Cardiac muscle cell (in vitro differentiated cells and primary cell): ENCODE measurements around the gene IFIH1. TPM values are rescaled to one million over a fixed set of nuclear protein-coding genes. Genes with fewer than 3 reads are reported as not detected.

Experiments used
- DNase-seq, 2 donors: peaks; one replicate each; pipeline versions ENCODE4 v3.0.0 to v3.0.0-alpha.2; 2010 to 2017; ENCODE audit warnings: low read depth in 1 of 2, low spot score in 1 of 2
- H3K27ac ChIP-seq: fragments of 200-600 bp; sonication (generic); 2 replicates; pipeline ENCODE4 v1.5.1; 2016
- H3K27me3 ChIP-seq: fragments of 200-600 bp; sonication (generic); 2 replicates; pipeline ENCODE4 v1.6.0; 2016; ENCODE audit warnings: control low read depth
- H3K36me3 ChIP-seq: fragments of 200-600 bp; sonication (generic); 2 replicates; pipeline ENCODE4 v1.5.1; 2016; ENCODE audit warnings: control low read depth
- H3K4me1 ChIP-seq: fragments of 200-600 bp; sonication (generic); 2 replicates; pipeline ENCODE4 v1.8.1; 2017; ENCODE audit warnings: low read depth, mild to moderate bottlenecking, mixed run types
- H3K4me3 ChIP-seq: fragments of 200-600 bp; sonication (generic); 2 replicates; pipeline ENCODE4 v1.5.1; 2016; ENCODE audit warnings: mild to moderate bottlenecking
- H3K9me3 ChIP-seq: fragments of 200-600 bp; sonication (generic); 2 replicates; pipeline ENCODE4 v1.5.1; 2017; ENCODE audit warnings: low read depth, mild to moderate bottlenecking, control low read depth
- polyA plus RNA-seq: library from polyadenylated mRNA; unstranded; fragments of >200 nt; fragmentation: Nextera tagmentation; extraction: Ambion mirVana; gene quantifications from 2 replicates; pipeline ENCODE4 v1.2.1, GENCODE V29; 2016
- total RNA-seq: library from RNA; depleted of rRNA; stranded (reverse); fragments of >200 nt; gene quantifications from 2 replicates; pipeline ENCODE4 v1.2.3, GENCODE V29; 2016
- TF ChIP-seq, protein P1 (sequence below): IDR thresholded peaks from 2 replicates; pipeline ENCODE4 v1.5.1; 2012; ENCODE audit warnings: low read depth, mild to moderate bottlenecking, low read length

IFIH1 gene
- total and polyA plus RNA-seq, 2 experiments from 2014 or later, result 0.06 to 0.88 TPM

DNA sequence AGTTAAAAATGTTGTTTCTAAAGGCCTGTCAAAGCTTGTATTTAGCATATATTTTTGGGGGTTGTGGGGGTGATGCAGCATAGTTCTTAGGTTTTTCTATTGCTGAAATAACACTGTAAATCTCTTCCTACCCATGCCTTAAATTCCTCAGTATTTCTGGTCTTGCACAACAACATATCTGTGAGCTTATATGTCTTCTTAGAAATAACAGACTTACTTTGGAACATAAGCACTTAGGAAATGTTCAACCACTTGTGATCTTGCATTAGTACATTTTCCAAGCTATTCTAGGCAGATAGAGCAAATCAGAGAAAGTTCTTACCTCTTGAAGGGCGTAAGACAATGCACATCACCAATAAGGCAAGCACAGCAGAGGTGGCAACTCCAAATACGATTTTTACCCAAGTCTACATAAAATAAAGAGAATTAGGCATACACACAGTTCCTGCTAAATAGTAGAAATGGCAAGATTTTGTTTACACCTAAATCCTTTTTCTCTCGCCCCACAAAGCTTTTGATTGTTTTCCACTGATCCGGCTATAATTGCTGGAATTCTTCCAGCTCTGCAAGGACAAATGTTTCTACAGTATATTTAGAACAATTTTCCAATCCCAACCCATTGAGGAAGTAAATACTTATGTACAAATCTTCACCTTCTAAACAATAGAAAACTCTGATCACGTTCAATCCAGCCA is 75.8 kb downstream of the IFIH1 start:
- H3K27ac ChIP-seq, result no peak overlapping the region
- peak in 1 of 2 donors; percentile 91 for DNase-seq

DNA sequence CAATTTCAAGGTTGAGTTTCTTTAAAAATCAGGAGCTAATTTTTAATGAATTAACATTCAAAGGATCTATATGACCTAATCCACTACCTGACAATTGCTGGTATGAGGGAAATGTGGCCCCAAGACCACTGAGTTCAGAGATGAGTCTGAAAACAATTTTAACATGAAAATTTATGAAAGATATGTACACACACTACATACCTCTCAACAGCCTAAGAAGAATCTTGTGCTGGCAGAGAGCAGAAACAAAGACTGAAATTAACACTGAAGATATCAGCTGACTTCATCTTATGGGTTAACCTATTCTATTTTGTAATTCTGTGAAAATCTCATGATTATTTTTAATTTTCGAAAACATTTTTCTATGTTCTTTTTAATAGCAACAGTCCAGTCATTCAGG is 76.9 kb downstream of the IFIH1 start:
- Histone ChIP-seq H3K27me3 (no peaks in the 10 kb centered on the region), H3K4me3 (no peak overlapping the region), H3K4me1 (no peaks in the 10 kb centered on the region), H3K36me3 (no peaks in the 10 kb centered on the region), H3K27ac (no peak overlapping the region), H3K9me3 (no peaks in the 10 kb centered on the region)
- peak in 1 of 2 donors; percentile 33 for DNase-seq
- TF ChIP-seq, protein P1, sequence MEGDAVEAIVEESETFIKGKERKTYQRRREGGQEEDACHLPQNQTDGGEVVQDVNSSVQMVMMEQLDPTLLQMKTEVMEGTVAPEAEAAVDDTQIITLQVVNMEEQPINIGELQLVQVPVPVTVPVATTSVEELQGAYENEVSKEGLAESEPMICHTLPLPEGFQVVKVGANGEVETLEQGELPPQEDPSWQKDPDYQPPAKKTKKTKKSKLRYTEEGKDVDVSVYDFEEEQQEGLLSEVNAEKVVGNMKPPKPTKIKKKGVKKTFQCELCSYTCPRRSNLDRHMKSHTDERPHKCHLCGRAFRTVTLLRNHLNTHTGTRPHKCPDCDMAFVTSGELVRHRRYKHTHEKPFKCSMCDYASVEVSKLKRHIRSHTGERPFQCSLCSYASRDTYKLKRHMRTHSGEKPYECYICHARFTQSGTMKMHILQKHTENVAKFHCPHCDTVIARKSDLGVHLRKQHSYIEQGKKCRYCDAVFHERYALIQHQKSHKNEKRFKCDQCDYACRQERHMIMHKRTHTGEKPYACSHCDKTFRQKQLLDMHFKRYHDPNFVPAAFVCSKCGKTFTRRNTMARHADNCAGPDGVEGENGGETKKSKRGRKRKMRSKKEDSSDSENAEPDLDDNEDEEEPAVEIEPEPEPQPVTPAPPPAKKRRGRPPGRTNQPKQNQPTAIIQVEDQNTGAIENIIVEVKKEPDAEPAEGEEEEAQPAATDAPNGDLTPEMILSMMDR, result no peak

More for the DNA sequence above, 75.8 kb downstream of the IFIH1 start:
- Histone ChIP-seq H3K9me3 (no peaks in the 10 kb centered on the region), H3K4me3 (no peak overlapping the region), H3K4me1 (no peaks in the 10 kb centered on the region), H3K27me3 (no peaks in the 10 kb centered on the region), H3K36me3 (no peaks in the 10 kb centered on the region)
- TF ChIP-seq, protein P1, result no peak

DNA sequence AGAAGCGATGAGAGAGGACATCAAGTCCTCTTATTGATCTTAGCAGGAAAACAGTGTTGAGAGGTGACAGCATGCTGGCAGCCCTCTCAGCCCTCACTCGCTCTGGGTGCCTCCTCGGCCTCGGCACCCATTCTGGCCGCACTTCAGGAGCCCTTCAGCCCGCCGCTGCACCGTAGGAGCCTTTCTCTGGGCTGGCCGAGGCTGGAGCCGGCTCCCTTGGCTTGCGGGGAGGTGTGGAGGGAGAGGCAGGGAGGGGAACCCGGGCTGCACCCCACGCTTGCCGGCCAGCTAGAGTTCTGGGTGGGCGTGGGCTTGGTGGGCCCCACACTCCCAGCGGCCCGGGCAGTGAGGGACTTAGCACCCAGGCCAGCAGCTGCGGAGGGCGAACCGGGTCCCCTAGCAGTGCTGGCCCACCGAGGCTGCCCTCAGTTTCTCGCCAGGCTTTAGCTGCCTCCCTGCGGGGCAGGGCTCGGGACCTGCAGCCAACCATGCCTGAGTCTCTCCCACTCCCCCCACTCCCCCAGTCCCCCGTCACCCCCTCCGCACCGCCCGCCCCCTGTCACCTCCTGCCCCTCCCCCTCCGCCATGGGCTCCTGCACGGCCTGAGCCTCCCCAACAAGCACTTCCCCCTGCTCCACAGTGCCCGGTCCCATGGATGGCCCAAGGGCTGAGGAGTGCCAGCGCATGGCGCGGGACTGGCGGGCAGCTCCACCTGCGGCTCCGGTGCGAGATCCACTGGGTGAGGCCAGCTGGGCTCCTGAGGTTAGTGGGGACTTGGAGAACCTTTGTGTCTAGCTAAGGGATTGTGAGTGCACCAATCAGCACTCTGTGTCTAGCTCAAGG is 83.6 kb downstream of the IFIH1 start:
- Histone ChIP-seq H3K4me3 (no peak overlapping the region), H3K9me3 (no peaks in the 10 kb centered on the region), H3K27ac (no peak overlapping the region), H3K4me1 (no peaks in the 10 kb centered on the region), H3K36me3 (no peaks in the 10 kb centered on the region), H3K27me3 (no peaks in the 10 kb centered on the region)
- TF ChIP-seq, protein P1, result no peak
- no peak for DNase-seq

DNA sequence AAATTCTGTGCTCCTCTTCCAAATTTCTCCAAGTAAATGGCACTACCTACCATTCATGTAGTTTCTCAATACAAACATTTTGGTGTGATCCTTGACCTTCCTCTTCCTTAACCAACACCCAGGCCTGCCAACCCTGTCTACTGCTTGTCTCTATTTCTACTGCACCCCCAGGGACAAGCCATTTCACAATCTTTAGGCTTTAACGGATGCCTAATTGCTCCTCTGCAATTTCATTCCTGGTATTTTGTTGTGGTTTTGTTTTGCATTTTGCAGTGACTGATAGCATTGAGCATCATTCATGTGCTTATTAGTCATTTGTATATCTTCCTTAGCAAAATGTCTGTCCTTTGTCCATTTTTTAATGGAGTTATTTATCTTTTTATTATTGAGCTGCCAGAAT is 85.3 kb downstream of the IFIH1 start:
- Histone ChIP-seq H3K36me3 (no peaks in the 10 kb centered on the region), H3K27ac (no peak overlapping the region)

DNA sequence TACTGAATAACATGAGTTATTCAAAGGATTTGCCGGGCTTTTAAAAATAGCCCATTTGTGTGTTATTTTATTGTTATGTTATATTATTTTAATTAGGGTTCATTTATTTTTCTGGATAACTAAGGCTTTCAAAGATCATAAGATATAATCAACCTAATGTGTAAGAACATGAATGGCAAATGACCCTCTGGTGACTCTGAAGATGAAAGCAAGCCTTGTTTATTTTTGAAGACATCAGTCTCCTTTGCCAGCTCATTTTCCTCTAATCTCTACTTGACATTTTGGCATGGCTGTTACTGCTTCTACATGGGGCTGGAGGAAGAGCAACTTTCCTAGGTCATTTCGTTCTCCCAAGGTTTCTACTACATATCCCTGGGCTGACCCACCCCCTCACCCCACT is 85.8 kb downstream of the IFIH1 start:
- no peaks in the 10 kb centered on the region for H3K27me3 ChIP-seq
- no peaks in the 10 kb centered on the region for H3K4me1 ChIP-seq
- TF ChIP-seq, protein P1, result no peak
- no peaks in the 10 kb centered on the region for H3K9me3 ChIP-seq
- H3K36me3 ChIP-seq, result no peaks in the 10 kb centered on the region
- H3K4me3 ChIP-seq, result no peak overlapping the region
- no peak for DNase-seq
- H3K27ac ChIP-seq, result no peak overlapping the region

More for the DNA sequence above, 85.3 kb downstream of the IFIH1 start:
- peak in 1 of 2 donors; percentile 87 for DNase-seq
- Histone ChIP-seq H3K4me1 (no peaks in the 10 kb centered on the region), H3K4me3 (no peak overlapping the region), H3K9me3 (no peaks in the 10 kb centered on the region), H3K27me3 (no peaks in the 10 kb centered on the region)
- TF ChIP-seq, protein P1, result no peak
